Upper lobe of left lung (tissue), 4 donors: Measurements from ENCODE around the gene FGF12.

ENCODE experiments used
- POLR2A ChIP-seq, 4 donors: fragments of 450-650 bp; IDR thresholded peaks; one replicate each; pipeline ENCODE4 v1.5.1; 2016 to 2017; ENCODE audit warnings: antibody characterized with exemption in 4 of 4, mild to moderate bottlenecking in 2 of 4
- POLR2AphosphoS5 ChIP-seq, 2 donors: sonication (generic); formaldehyde crosslinking; IDR thresholded peaks; one replicate each; pipeline ENCODE4 v1.5.1; 2017; ENCODE audit warnings: antibody characterized with exemption in 2 of 2
- TF ChIP-seq, protein P1 (sequence below), 6 experiments: fragments of 450-650 bp in 4 of 6; fragments of 200-600 bp in 2 of 6; sonication (generic) in 2 of 6; IDR thresholded peaks; one replicate each; pipeline ENCODE4 v1.5.1; 2016 to 2019; ENCODE audit warnings: antibody characterized with exemption in 6 of 6

GRCh38 chr3:192685801-192686200, 41.5 kb downstream of the FGF12 start:
- TF ChIP-seq, protein P1, sequence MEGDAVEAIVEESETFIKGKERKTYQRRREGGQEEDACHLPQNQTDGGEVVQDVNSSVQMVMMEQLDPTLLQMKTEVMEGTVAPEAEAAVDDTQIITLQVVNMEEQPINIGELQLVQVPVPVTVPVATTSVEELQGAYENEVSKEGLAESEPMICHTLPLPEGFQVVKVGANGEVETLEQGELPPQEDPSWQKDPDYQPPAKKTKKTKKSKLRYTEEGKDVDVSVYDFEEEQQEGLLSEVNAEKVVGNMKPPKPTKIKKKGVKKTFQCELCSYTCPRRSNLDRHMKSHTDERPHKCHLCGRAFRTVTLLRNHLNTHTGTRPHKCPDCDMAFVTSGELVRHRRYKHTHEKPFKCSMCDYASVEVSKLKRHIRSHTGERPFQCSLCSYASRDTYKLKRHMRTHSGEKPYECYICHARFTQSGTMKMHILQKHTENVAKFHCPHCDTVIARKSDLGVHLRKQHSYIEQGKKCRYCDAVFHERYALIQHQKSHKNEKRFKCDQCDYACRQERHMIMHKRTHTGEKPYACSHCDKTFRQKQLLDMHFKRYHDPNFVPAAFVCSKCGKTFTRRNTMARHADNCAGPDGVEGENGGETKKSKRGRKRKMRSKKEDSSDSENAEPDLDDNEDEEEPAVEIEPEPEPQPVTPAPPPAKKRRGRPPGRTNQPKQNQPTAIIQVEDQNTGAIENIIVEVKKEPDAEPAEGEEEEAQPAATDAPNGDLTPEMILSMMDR (IDR thresholded peaks at IDR 0.05) = no peak
- TF ChIP-seq POLR2A (IDR thresholded peaks at IDR 0.05) (no peak), POLR2AphosphoS5 (IDR thresholded peaks at IDR 0.05) (no peak)
